H1 (cell line): ENCODE results near the gene POLN. TPM values are rescaled to one million over a fixed set of nuclear protein-coding genes. Genes with fewer than 3 reads are reported as not detected.

Source experiments
- CTCF ChIA-PET: fragments of 300-600 bp; sonication (Branson Sonifier 250); formaldehyde crosslinking; loops from one replicate; lab custom pipeline; 2021; ENCODE audit not compliant: partially characterized antibody; lab: Charles Lee
- POLR2A ChIA-PET: fragments of 300-600 bp; sonication (Branson Sonifier 250); formaldehyde crosslinking; loops from one replicate; lab custom pipeline; 2021; ENCODE audit warnings: inconsistent platforms; ENCODE audit not compliant: partially characterized antibody; lab: Charles Lee
- DNase-seq, 2 experiments: peaks; one replicate each; pipeline versions ENCODE4 v3.0.0 to v3.0.0-alpha.2; 2010 to 2022; ENCODE audit warnings: low spot score in 2 of 2, low read depth in 1 of 2, mixed read lengths in 1 of 2
- FAIRE-seq: peaks from 2 replicates; lab custom pipeline; 2011; peaks lifted over from hg19 to GRCh38; lab: Jason Lieb, UNC
- H2AFZ ChIP-seq: 2 replicates; pipeline ENCODE4 v1.8.1; 2012; ENCODE audit warnings: low read length, inconsistent platforms
- H2AK5ac ChIP-seq: 2 replicates; pipeline ENCODE4 v1.6.1; 2013; ENCODE audit warnings: low read depth, low read length
- H2BK120ac ChIP-seq: replicated peaks from 2 replicates; pipeline ENCODE3; 2013; ENCODE audit warnings: low read depth, low read length, inconsistent platforms
- H2BK12ac ChIP-seq: 2 replicates; pipeline ENCODE4 v1.6.1; 2013; ENCODE audit warnings: low read depth, low read length
- H2BK15ac ChIP-seq: 2 replicates; pipeline ENCODE4 v1.6.1; 2013; ENCODE audit warnings: low read length
- H2BK20ac ChIP-seq: 2 replicates; pipeline ENCODE4 v1.6.1; 2013; ENCODE audit warnings: low read length
- H2BK5ac ChIP-seq: 2 replicates; pipeline ENCODE4 v1.6.1; 2013; ENCODE audit warnings: low read depth, low read length
- H3K14ac ChIP-seq: 2 replicates; pipeline ENCODE4 v1.6.1; 2013; ENCODE audit warnings: inconsistent platforms; ENCODE audit not compliant: insufficient read length
- H3K18ac ChIP-seq: 2 replicates; pipeline ENCODE4 v1.6.1; 2013; ENCODE audit warnings: low read length; ENCODE audit errors: extremely low read depth
- H3K23ac ChIP-seq: 2 replicates; pipeline ENCODE4 v1.6.1; 2013; ENCODE audit warnings: inconsistent platforms; ENCODE audit not compliant: insufficient read length
- H3K23me2 ChIP-seq: 2 replicates; pipeline ENCODE4 v1.6.1; 2013; ENCODE audit warnings: low read depth, low read length
- H3K27ac ChIP-seq: 2 replicates; pipeline ENCODE4 v1.6.1; 2011; ENCODE audit warnings: low read depth, low read length, inconsistent platforms
- H3K27me3 ChIP-seq, 4 experiments: replicated peaks in 1 of 4; 1 replicate in 1 of 4; 2 replicates in 3 of 4; pipeline versions ENCODE4 v1.6.1 to v1.8.1; 2011 to 2013; ENCODE audit warnings: low read length in 3 of 4, mild to moderate bottlenecking in 3 of 4, inconsistent platforms in 2 of 4, mixed read lengths in 2 of 4, moderate library complexity in 1 of 4; ENCODE audit not compliant: control insufficient read depth in 3 of 4, insufficient read depth in 3 of 4; ENCODE audit errors: extremely low read depth in 1 of 4
- H3K36me3 ChIP-seq, 4 experiments: 2 replicates each; pipeline versions ENCODE4 v1.6.1 to v1.8.1; 2011 to 2013; ENCODE audit warnings: mild to moderate bottlenecking in 4 of 4, low read length in 3 of 4, moderate library complexity in 2 of 4, control low read depth in 1 of 4, inconsistent platforms in 1 of 4; ENCODE audit not compliant: insufficient read depth in 4 of 4, control insufficient read depth in 2 of 4
- H3K4ac ChIP-seq: replicated peaks from 2 replicates; pipeline ENCODE3; 2013; ENCODE audit warnings: low read length, low read depth, mixed read lengths, inconsistent platforms; ENCODE audit not compliant: insufficient read length
- H3K4me1 ChIP-seq, 4 experiments: replicated peaks in 1 of 4; 1 replicate in 1 of 4; 2 replicates in 3 of 4; pipeline versions ENCODE4 v1.6.1 to v1.8.1; 2011 to 2013; ENCODE audit warnings: low read length in 3 of 4, inconsistent platforms in 2 of 4, mixed read lengths in 1 of 4; ENCODE audit not compliant: insufficient read depth in 4 of 4, control insufficient read depth in 3 of 4
- H3K4me2 ChIP-seq, 2 experiments: 2 replicates each; pipeline versions ENCODE4 v1.6.1 to v1.8.1; 2011 to 2013; ENCODE audit warnings: low read depth in 2 of 2, low read length in 2 of 2, control low read depth in 1 of 2, inconsistent platforms in 1 of 2, mild to moderate bottlenecking in 1 of 2; ENCODE audit not compliant: insufficient read depth in 1 of 2
- H3K4me3 ChIP-seq, 4 experiments: fragments of 200-600, 300-600 bp in 1 of 4; sonication (generic), shearing (Covaris generic), sonication (Bioruptor Twin) in 1 of 4; 2 replicates each; pipeline versions ENCODE4 v1.5.1 to v1.8.1; 2011 to 2016; ENCODE audit warnings: low read length in 4 of 4, low read depth in 3 of 4, control low read depth in 2 of 4, inconsistent platforms in 2 of 4, mild to moderate bottlenecking in 2 of 4, mixed read lengths in 1 of 4, moderate library complexity in 1 of 4; ENCODE audit not compliant: insufficient read depth in 2 of 4; ENCODE audit errors: extremely low read depth in 1 of 4
- H3K56ac ChIP-seq: replicated peaks from 2 replicates; pipeline ENCODE3; 2013; ENCODE audit warnings: low read depth, mild to moderate bottlenecking, mixed read lengths, low read length, inconsistent platforms; ENCODE audit not compliant: insufficient read length
- H3K79me1 ChIP-seq: 2 replicates; pipeline ENCODE4 v1.6.1; 2013; ENCODE audit warnings: low read depth, low read length, control low read depth
- H3K79me2 ChIP-seq, 2 experiments: 2 replicates each; pipeline versions ENCODE4 v1.6.1 to v1.8.1; 2012 to 2013; ENCODE audit warnings: low read length in 2 of 2, mild to moderate bottlenecking in 2 of 2, inconsistent platforms in 1 of 2; ENCODE audit not compliant: insufficient read depth in 2 of 2, control insufficient read depth in 1 of 2
- H3K9ac ChIP-seq, 4 experiments: replicated peaks in 1 of 4; 1 replicate in 1 of 4; 2 replicates in 3 of 4; pipeline versions ENCODE4 v1.6.1 to v1.8.1; 2011 to 2013; ENCODE audit warnings: low read depth in 3 of 4, low read length in 3 of 4, control low read depth in 2 of 4, mild to moderate bottlenecking in 2 of 4, moderate library complexity in 2 of 4, inconsistent platforms in 1 of 4; ENCODE audit errors: extremely low read depth in 1 of 4
- H3K9me3 ChIP-seq, 2 experiments: 2 replicates each; pipeline versions ENCODE4 v1.6.1 to v1.8.1; 2012 to 2013; ENCODE audit warnings: mild to moderate bottlenecking in 2 of 2, moderate library complexity in 2 of 2, control low read depth in 1 of 2, inconsistent platforms in 1 of 2, low read depth in 1 of 2, low read length in 1 of 2, mixed read lengths in 1 of 2; ENCODE audit not compliant: insufficient read depth in 2 of 2
- H4K20me1 ChIP-seq, 2 experiments: replicated peaks in 1 of 2; 2 replicates each; pipeline versions ENCODE3 to v1.8.1; 2011 to 2013; ENCODE audit warnings: inconsistent platforms in 2 of 2, low read length in 2 of 2, mild to moderate bottlenecking in 1 of 2; ENCODE audit not compliant: insufficient read depth in 2 of 2, control insufficient read depth in 1 of 2
- H4K5ac ChIP-seq: 2 replicates; pipeline ENCODE4 v1.6.1; 2013; ENCODE audit warnings: low read length, low read depth, mixed read lengths, inconsistent platforms; ENCODE audit not compliant: insufficient read length
- H4K8ac ChIP-seq: 2 replicates; pipeline ENCODE4 v1.8.0; 2013; ENCODE audit warnings: mild to moderate bottlenecking, moderate library complexity, low read length, inconsistent platforms; ENCODE audit not compliant: insufficient read depth; ENCODE audit errors: extremely low read depth
- H4K91ac ChIP-seq: replicated peaks from 2 replicates; pipeline ENCODE3; 2013; ENCODE audit warnings: low read length, mixed read lengths, inconsistent platforms; ENCODE audit not compliant: insufficient read length
- ATF2 ChIP-seq: IDR thresholded peaks from 2 replicates; pipeline ENCODE4 v1.6.1; 2012; ENCODE audit warnings: low read length, inconsistent platforms
- CEBPB ChIP-seq: IDR thresholded peaks from 2 replicates; pipeline ENCODE4 v1.6.1; 2012; ENCODE audit warnings: low read depth, low read length
- CTBP2 ChIP-seq: IDR thresholded peaks from 2 replicates; pipeline ENCODE4 v1.7.0; 2011; ENCODE audit warnings: borderline replicate concordance, mild to moderate bottlenecking, moderate library complexity, mixed read lengths, low read length; ENCODE audit not compliant: insufficient read depth, insufficient read length
- E2F6 ChIP-seq: IDR thresholded peaks from 2 replicates; pipeline ENCODE4 v1.6.1; 2012; ENCODE audit warnings: inconsistent platforms
- HDAC6 ChIP-seq: IDR thresholded peaks from one replicate; pipeline ENCODE4 v1.7.1; 2012; ENCODE audit warnings: low read depth, mild to moderate bottlenecking, inconsistent platforms, low read length, moderate library complexity
- KDM4A ChIP-seq: IDR thresholded peaks from one replicate; pipeline ENCODE4 v1.7.1; 2012; ENCODE audit warnings: low read depth, mild to moderate bottlenecking, moderate library complexity, low read length, inconsistent platforms; ENCODE audit not compliant: severe bottlenecking
- RAD21 ChIP-seq, 2 experiments: IDR thresholded peaks in 1 of 2; conservative IDR thresholded peaks in 1 of 2; 2 replicates each; pipeline ENCODE4 v1.6.1; 2011; ENCODE audit warnings: low read depth in 2 of 2, low read length in 2 of 2, improper control_type of control experiment in 1 of 2, inconsistent platforms in 1 of 2, mild to moderate bottlenecking in 1 of 2, moderate library complexity in 1 of 2
- RBBP5 ChIP-seq: IDR thresholded peaks from 2 replicates; pipeline ENCODE4 v1.7.1; 2012; ENCODE audit warnings: low read depth, mild to moderate bottlenecking, inconsistent platforms, low read length, moderate library complexity, borderline replicate concordance
- WGBS, 2 experiments: shearing (Covaris generic) in 1 of 2; methylation state at CpG; one replicate each; pipeline versions ENCODE4 v1.1.6 to v1.1.7; 2013 to 2015; ENCODE audit warnings: low lambda C conversion rate in 2 of 2, mixed read lengths in 2 of 2, inconsistent platforms in 1 of 2, low coverage in 1 of 2, missing lambda C conversion rate in 1 of 2; ENCODE audit not compliant: insufficient replicate concordance in 2 of 2, insufficient coverage in 1 of 2, insufficient read length in 1 of 2; ENCODE audit errors: extremely low coverage in 1 of 2, missing lambda C conversion rate in 1 of 2; 5-methylcytosine and 5-hydroxymethylcytosine counted together
- polyA plus RNA-seq, 7 experiments: library from polyadenylated mRNA; depleted of rRNA in 3 of 7; stranded (reverse) in 5 of 7; unstranded in 2 of 7; fragments of >200 nt in 5 of 7; fragments of 200-250 nt in 2 of 7; gene quantifications; 1 replicate in 5 of 7; 2 replicates in 1 of 7; 4 replicates in 1 of 7; pipeline versions ENCODE4 v1.2.1 to v1.2.3, GENCODE V29; 2011 to 2013; ENCODE audit warnings: missing spikeins in 2 of 7, mixed read lengths in 2 of 7
- total RNA-seq: library from RNA; stranded (reverse); fragmentation: NEBNext Ultra II Directional; extraction: Animal tissue kit (Norgen Biotek cat#: 25700); gene quantifications from 2 replicates; pipeline ENCODE4 v1.2.1, GENCODE V29; 2021

POLN gene
- total and polyA plus RNA-seq, 2 of the 8 experiments (the other 6 are each of a cell fraction or from before 2014, with no cell fraction given) = 0.98 to 1.5 TPM

DNA sequence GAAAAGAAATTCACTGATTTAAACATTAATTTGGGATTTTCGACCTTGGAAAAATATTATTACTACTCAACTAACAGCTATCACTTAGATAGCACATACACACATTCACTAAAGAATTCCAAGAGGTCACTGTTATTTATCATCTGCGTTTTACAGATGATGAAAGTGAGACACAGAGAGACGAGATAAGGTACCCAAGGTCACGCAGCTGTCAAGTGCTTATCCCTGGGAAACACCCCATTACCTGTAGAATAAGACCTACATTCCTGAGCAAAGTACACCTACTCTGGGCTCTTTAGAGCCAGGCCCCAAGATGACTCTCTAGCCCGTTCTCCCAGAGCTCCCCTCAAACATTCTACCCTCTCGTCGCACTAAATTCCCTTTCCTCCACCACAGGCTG is 48.6 kb downstream of the POLN start:
- Histone ChIP-seq H3K79me1 (no peaks in the 10 kb centered on the region; the same call in 1 of the 2 replicates), H2AK5ac (no peak overlapping the region), H4K8ac (no peak overlapping the region), H2BK120ac (no peak overlapping the region), H3K9ac (no peak overlapping the region), H2BK20ac (no peak overlapping the region), H3K23ac (no peak overlapping the region), H4K20me1 (no peaks in the 10 kb centered on the region), H3K18ac (no peak overlapping the region), H3K27me3 (no peaks in the 10 kb centered on the region), H4K5ac (no peak overlapping the region), H3K36me3 (no peaks in the 10 kb centered on the region), H3K27ac (no peak overlapping the region), H3K4me1 (no peaks in the 10 kb centered on the region), H3K4me3 (no peak overlapping the region), H2BK15ac (no peak overlapping the region), H4K91ac (no peak overlapping the region), H2AFZ (no peak overlapping the region), H3K9me3 (no peaks in the 10 kb centered on the region), H2BK5ac (no peak overlapping the region), H3K79me2 (no peaks in the 10 kb centered on the region), H3K4me2 (no peak overlapping the region), H3K4ac (no peak overlapping the region), H3K23me2 (no peaks in the 10 kb centered on the region), H3K14ac (no peak overlapping the region), H2BK12ac (no peak overlapping the region), H3K56ac (no peak overlapping the region)
- WGBS, 2 experiments = 84% methylated on average over 7 of the region's 7 CpGs; no CpG with 5 or more reads in 1 of the 2 experiments
- DNase-seq = no peak
- no peak for FAIRE-seq
- POLR2A ChIA-PET = no interaction called here
- CTCF ChIA-PET = interaction anchor here (1.9 kb wide), 1 partner anchor 15 kb away, joined by 7 read pairs; no protein-coding TSS in a partner anchor
- TF ChIP-seq RAD21 (IDR thresholded peaks at IDR 0.05 in 1 of 2, conservative IDR thresholded peaks at IDR 0.05 in 1 of 2; ENCODE audit: low read depth in 2 of 2, low read length in 2 of 2) = no peak
- no peak for TF ChIP-seq ATF2
- TF ChIP-seq HDAC6 = no peak
- no peak for TF ChIP-seq KDM4A
- no peak for TF ChIP-seq RBBP5
- TF ChIP-seq CTBP2 = no peak
- TF ChIP-seq CEBPB = no peak
- TF ChIP-seq E2F6 = no peak
